HCT116 (cell line): ENCODE data around the gene SKA3. TPM values are rescaled to one million over a fixed set of nuclear protein-coding genes. Genes with fewer than 3 reads are reported as not detected.

ENCODE experiments used
- ATAC-seq: fragments of 200-7000 bp; cut with Tn5 transposase; 2 replicates; pipeline ENCODE4 v1.9.1; 2020; ENCODE audit warnings: mild to moderate bottlenecking, moderate library complexity
- BruUV-seq: library from RNA; stranded (reverse); fragments of 400-500 nt; replicated peaks from 2 replicates; lab custom pipeline; 2021; lab: Mats Ljungman, UMichigan
- CTCF ChIA-PET: fragments of 300-600 bp; sonication (Branson Sonifier 250); formaldehyde crosslinking; loops from one replicate; lab custom pipeline; 2021; ENCODE audit warnings: antibody characterized with exemption; lab: Charles Lee
- POLR2A ChIA-PET: fragments of 300-600, 350-600 bp; sonication (Branson Sonifier 250); formaldehyde crosslinking; loops from one replicate; lab custom pipeline; 2021; ENCODE audit warnings: antibody characterized with exemption; lab: Charles Lee
- RAD21 ChIA-PET, 2 experiments: fragments of 300-600 bp; sonication (Branson Sonifier 250); formaldehyde crosslinking; loops; one replicate each; lab custom pipeline; 2023; ENCODE audit warnings: low total read pairs in 2 of 2; ENCODE audit not compliant: uncharacterized antibody in 2 of 2, unreplicated experiment in 2 of 2, low non-redundant PET in 1 of 2; lab: Charles Lee
- DNase-seq: peaks from one replicate; pipeline ENCODE4 v3.0.0-alpha.2; 2010; ENCODE audit warnings: low read depth, low spot score
- H2AFZ ChIP-seq: fragments of 200-600 bp; shearing (Covaris generic), sonication (generic); 2 replicates; pipeline ENCODE4 v1.6.1; 2017; ENCODE audit warnings: low read depth, mixed run types, mixed read lengths, antibody characterized with exemption, low read length; ENCODE audit not compliant: poor library complexity, severe bottlenecking
- H3K27ac ChIP-seq: 2 replicates; pipeline ENCODE4 v1.5.1; 2012; ENCODE audit warnings: low read depth, low read length
- H3K27me3 ChIP-seq: fragments of 200-600 bp; sonication (generic); 2 replicates; pipeline ENCODE4 v1.6.1; 2016; ENCODE audit warnings: mixed run types, low read length, mixed read lengths; ENCODE audit not compliant: insufficient read depth
- H3K36me3 ChIP-seq, 2 experiments: fragments of 200-500 bp in 1 of 2; fragments of 200-600 bp in 1 of 2; sonication (Bioruptor generic) in 1 of 2; sonication (generic) in 1 of 2; 2 replicates each; pipeline versions ENCODE4 v1.5.1 to v1.6.1; 2014 to 2016; ENCODE audit warnings: low read length in 2 of 2, inconsistent platforms in 1 of 2, mixed read lengths in 1 of 2, mixed run types in 1 of 2; ENCODE audit not compliant: insufficient read depth in 2 of 2, control insufficient read depth in 1 of 2
- H3K4me1 ChIP-seq, 2 experiments: fragments of 200-600 bp in 1 of 2; sonication (generic) in 1 of 2; 2 replicates each; pipeline versions ENCODE4 v1.5.1 to v1.6.1; 2012 to 2017; ENCODE audit warnings: low read length in 2 of 2, inconsistent platforms in 1 of 2, mild to moderate bottlenecking in 1 of 2, mixed read lengths in 1 of 2, mixed run types in 1 of 2, moderate library complexity in 1 of 2; ENCODE audit not compliant: insufficient read depth in 2 of 2, control insufficient read depth in 1 of 2
- H3K4me2 ChIP-seq: fragments of 200-600 bp; sonication (generic); 2 replicates; pipeline ENCODE4 v1.6.1; 2017; ENCODE audit warnings: mixed run types, low read length, mixed read lengths
- H3K4me3 ChIP-seq, 2 experiments: fragments of 200-600 bp in 1 of 2; sonication (generic) in 1 of 2; replicated peaks in 1 of 2; 2 replicates each; pipeline ENCODE4 v1.5.1; 2011 to 2016; ENCODE audit warnings: low read length in 2 of 2, control low read depth in 1 of 2, low read depth in 1 of 2, mild to moderate bottlenecking in 1 of 2, mixed read lengths in 1 of 2, mixed run types in 1 of 2
- H3K79me2 ChIP-seq: fragments of 200-600 bp; sonication (generic); 2 replicates; pipeline ENCODE4 v1.6.1; 2017; ENCODE audit warnings: mild to moderate bottlenecking, mixed run types, low read length, moderate library complexity, mixed read lengths; ENCODE audit not compliant: insufficient read depth
- H3K9ac ChIP-seq: fragments of 200-600 bp; sonication (generic); 2 replicates; pipeline ENCODE4 v1.6.1; 2016; ENCODE audit warnings: low read length, mixed read lengths
- H3K9me2 ChIP-seq: fragments of 200-600 bp; sonication (generic), shearing (Covaris generic); 2 replicates; pipeline ENCODE4 v1.6.1; 2017; ENCODE audit warnings: mixed run types, mild to moderate bottlenecking, moderate library complexity; ENCODE audit not compliant: insufficient read depth
- H3K9me3 ChIP-seq, 2 experiments: fragments of 200-500 bp in 1 of 2; fragments of 200-600 bp in 1 of 2; sonication (Bioruptor generic) in 1 of 2; sonication (generic) in 1 of 2; 2 replicates each; pipeline ENCODE4 v1.6.1; 2014 to 2017; ENCODE audit warnings: low read length in 2 of 2, mixed read lengths in 2 of 2, inconsistent platforms in 1 of 2, low read depth in 1 of 2, mild to moderate bottlenecking in 1 of 2, mixed run types in 1 of 2, moderate library complexity in 1 of 2; ENCODE audit not compliant: control insufficient read depth in 1 of 2, insufficient read depth in 1 of 2
- H4K20me1 ChIP-seq: fragments of 200-600 bp; sonication (generic), shearing (Covaris generic); 2 replicates; pipeline ENCODE4 v1.6.1; 2017; ENCODE audit warnings: mixed run types, mild to moderate bottlenecking, moderate library complexity; ENCODE audit not compliant: insufficient read depth
- CTCF ChIP-seq, 3 experiments: fragments of 200-600 bp in 1 of 3; sonication (generic) in 1 of 3; IDR thresholded peaks in 2 of 3; conservative IDR thresholded peaks in 1 of 3; 2 replicates each; pipeline ENCODE4 v1.5.1; 2012 to 2017; ENCODE audit warnings: low read depth in 2 of 3, low read length in 2 of 3, antibody characterized with exemption in 1 of 3, borderline replicate concordance in 1 of 3, control low read depth in 1 of 3, mild to moderate bottlenecking in 1 of 3, mixed read lengths in 1 of 3, mixed run types in 1 of 3, moderate library complexity in 1 of 3; ENCODE audit not compliant: insufficient read depth in 1 of 3
- EGR1 ChIP-seq: IDR thresholded peaks from 2 replicates; pipeline ENCODE4 v1.6.1; 2012; ENCODE audit warnings: low read depth
- ELF1 ChIP-seq: IDR thresholded peaks from 2 replicates; pipeline ENCODE4 v1.6.1; 2012; ENCODE audit warnings: low read depth, borderline replicate concordance
- EZH2phosphoT487 ChIP-seq: fragments of 200-600 bp; IDR thresholded peaks from 2 replicates; pipeline ENCODE4 v1.6.1; 2018; ENCODE audit warnings: antibody characterized with exemption, borderline replicate concordance
- FOSL1 ChIP-seq: IDR thresholded peaks from 2 replicates; pipeline ENCODE4 v1.6.1; 2012; ENCODE audit warnings: low read depth
- POLR2A ChIP-seq: IDR thresholded peaks from 2 replicates; pipeline ENCODE4 v1.7.0; 2011; ENCODE audit warnings: borderline replicate concordance; ENCODE audit not compliant: insufficient read depth, insufficient read length; ENCODE audit errors: extremely low read depth
- POLR2AphosphoS5 ChIP-seq: IDR thresholded peaks from 2 replicates; pipeline ENCODE4 v1.6.1; 2011; ENCODE audit warnings: mild to moderate bottlenecking, low read depth, low read length, moderate library complexity
- RAD21 ChIP-seq: IDR thresholded peaks from 2 replicates; pipeline ENCODE4 v1.6.1; 2012; ENCODE audit warnings: low read depth, mild to moderate bottlenecking
- REST ChIP-seq: IDR thresholded peaks from 2 replicates; pipeline ENCODE4 v1.6.1; 2012; ENCODE audit warnings: low read depth
- SIN3A ChIP-seq: IDR thresholded peaks from 2 replicates; pipeline ENCODE4 v1.6.1; 2012; ENCODE audit warnings: low read depth
- SP1 ChIP-seq: IDR thresholded peaks from 2 replicates; pipeline ENCODE4 v1.6.1; 2012; ENCODE audit warnings: low read depth
- YY1 ChIP-seq: IDR thresholded peaks from 2 replicates; pipeline ENCODE4 v1.6.1; 2011; ENCODE audit warnings: low read length, low read depth, moderate library complexity, mild to moderate bottlenecking; ENCODE audit not compliant: insufficient replicate concordance; ENCODE audit errors: extremely low read depth
- ZBTB33 ChIP-seq: IDR thresholded peaks from 2 replicates; pipeline ENCODE4 v1.6.1; 2011; ENCODE audit warnings: mild to moderate bottlenecking, low read length, moderate library complexity; ENCODE audit not compliant: insufficient replicate concordance; ENCODE audit errors: extremely low read depth
- intact Hi-C: fragments of 100-400 bp; cut with micrococcal nuclease; formaldehyde crosslinking; loops from 2 replicates; pipeline ENCODE4 v1.10.0; 2022
- total RNA-seq: library from RNA; stranded (reverse); gene quantifications from one replicate; pipeline ENCODE4 v1.2.1, GENCODE V29; 2021; ENCODE audit not compliant: unreplicated experiment

Gene SKA3
- total RNA-seq, 1 experiment from 2014 or later: 43.3 TPM

- no peak overlapping the region for H3K9ac ChIP-seq
- POLR2A ChIA-PET: no interaction called here
- H3K4me1 ChIP-seq: no peaks in the 10 kb centered on the region
- no TSS peak for BruUV-seq
- H3K9me3 ChIP-seq: no peaks in the 10 kb centered on the region
- no peaks in the 10 kb centered on the region for H3K36me3 ChIP-seq
- no peaks in the 10 kb centered on the region for H3K27me3 ChIP-seq
- DNase-seq (no peak), ATAC-seq (no peak)
- H3K27ac ChIP-seq: no peak overlapping the region
- no peaks in the 10 kb centered on the region for H3K9me2 ChIP-seq
- RAD21 ChIA-PET: no interaction called here
- intact Hi-C loops: loop anchor here (2.0 kb wide), 1 partner anchor 1685 kb away; no protein-coding TSS in a partner anchor
- no peak overlapping the region for H3K4me3 ChIP-seq
- H4K20me1 ChIP-seq: no peaks in the 10 kb centered on the region
- no peak overlapping the region for H2AFZ ChIP-seq
- CTCF ChIA-PET: no interaction called here
- TF ChIP-seq SIN3A (no peak), YY1 (no peak), EZH2phosphoT487 (no peak), POLR2AphosphoS5 (no peak), ELF1 (no peak), REST (no peak), FOSL1 (no peak), POLR2A (no peak), SP1 (no peak), CTCF (IDR thresholded peaks at IDR 0.05 in 2 of 3, conservative IDR thresholded peaks at IDR 0.05 in 1 of 3; ENCODE audit: borderline replicate concordance in 1 of 3, insufficient read depth in 1 of 3, low read depth in 2 of 3, low read length in 2 of 3) (no peak), ZBTB33 (no peak), RAD21 (no peak), EGR1 (no peak)
- no peaks in the 10 kb centered on the region for H3K79me2 ChIP-seq
- no peak overlapping the region for H3K4me2 ChIP-seq
These were observed 64.8 kb downstream of the SKA3 start for GRCh38 chr13:21111546-21111945.
